H1 (cell line): ENCODE results near the gene PDIA2.

Experiments
- EZH2 ChIP-seq: fragments of 200-600 bp; sonication (generic); IDR thresholded peaks from 2 replicates; pipeline ENCODE4 v1.7.1; 2012; ENCODE audit warnings: low read depth, mild to moderate bottlenecking, moderate library complexity, low read length, inconsistent platforms; ENCODE audit not compliant: severe bottlenecking
- HDAC6 ChIP-seq: IDR thresholded peaks from one replicate; pipeline ENCODE4 v1.7.1; 2012; ENCODE audit warnings: low read depth, mild to moderate bottlenecking, inconsistent platforms, low read length, moderate library complexity
- TF ChIP-seq, protein P1 (sequence below): IDR thresholded peaks from 2 replicates; pipeline ENCODE4 v1.6.1; 2012; ENCODE audit warnings: inconsistent platforms

DNA sequence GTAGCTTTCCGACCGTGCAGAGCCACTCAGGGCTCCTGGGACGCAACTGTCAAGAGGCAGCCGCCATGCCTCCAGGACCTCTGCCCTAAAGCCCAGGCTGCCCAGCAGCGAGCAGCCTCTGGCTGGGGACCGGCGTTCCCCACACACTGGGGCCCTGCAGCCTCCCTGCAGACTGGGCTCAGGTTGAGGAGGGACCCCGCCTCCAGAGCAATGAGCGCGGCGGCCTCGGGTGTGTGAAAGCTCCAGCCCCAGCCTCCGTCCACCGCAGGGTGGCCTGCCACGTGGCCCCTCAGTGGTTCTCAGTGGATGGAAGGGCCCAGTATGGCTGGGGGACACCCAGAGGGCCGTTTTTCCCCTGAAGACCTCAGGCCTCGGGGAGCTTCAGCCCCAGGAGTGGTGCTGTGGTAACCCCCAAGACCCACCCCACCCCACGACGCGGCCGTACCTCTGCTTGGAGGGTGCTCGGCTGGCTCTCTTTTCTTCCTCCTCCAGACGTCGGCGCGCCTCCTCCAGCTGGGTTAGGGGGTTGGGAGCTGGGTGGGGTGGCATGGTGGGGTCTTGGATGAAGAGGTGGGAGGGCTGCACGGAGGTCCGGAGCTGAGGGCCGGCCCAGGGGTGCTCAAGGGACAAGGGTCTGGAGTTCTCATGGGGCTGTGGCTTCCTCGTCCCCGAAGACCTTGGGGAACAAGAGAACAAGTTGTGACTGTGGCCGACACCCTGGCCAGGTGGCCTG, 10.2 kb downstream of the PDIA2 start:
- TF ChIP-seq EZH2 = no peak
- no peak for TF ChIP-seq HDAC6
- TF ChIP-seq, protein P1, sequence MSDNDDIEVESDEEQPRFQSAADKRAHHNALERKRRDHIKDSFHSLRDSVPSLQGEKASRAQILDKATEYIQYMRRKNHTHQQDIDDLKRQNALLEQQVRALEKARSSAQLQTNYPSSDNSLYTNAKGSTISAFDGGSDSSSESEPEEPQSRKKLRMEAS = no peak
